ENCODE results near the gene TCEANC.
"Not testable (repeated sequence)": the region's sequence is repeated elsewhere in the genome, so short reads cannot be mapped to it uniquely, and the experiment has no call there.

The TCEANC gene

DNA sequence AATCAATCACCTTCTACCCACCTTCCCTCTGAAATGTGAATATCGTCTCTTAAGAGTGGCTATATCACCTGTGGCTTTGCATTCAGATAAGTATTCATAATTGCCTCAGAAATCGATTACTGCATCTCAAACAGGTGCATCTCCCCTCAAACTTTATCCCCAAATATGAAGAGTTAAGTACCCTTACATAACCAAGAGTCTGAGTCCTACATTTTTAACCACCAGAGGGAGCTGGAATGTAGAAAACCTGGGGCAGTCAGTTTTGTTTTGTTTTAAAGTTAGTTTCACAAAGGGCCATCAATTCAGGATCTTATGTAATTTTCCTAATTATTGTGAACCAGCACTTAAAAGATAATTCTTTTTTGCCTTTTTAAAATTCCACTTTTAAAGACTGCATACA is 5.7 kb downstream of the TCEANC start:
- no peak for DNase-seq (ENCODE audit: low spot score)

DNA sequence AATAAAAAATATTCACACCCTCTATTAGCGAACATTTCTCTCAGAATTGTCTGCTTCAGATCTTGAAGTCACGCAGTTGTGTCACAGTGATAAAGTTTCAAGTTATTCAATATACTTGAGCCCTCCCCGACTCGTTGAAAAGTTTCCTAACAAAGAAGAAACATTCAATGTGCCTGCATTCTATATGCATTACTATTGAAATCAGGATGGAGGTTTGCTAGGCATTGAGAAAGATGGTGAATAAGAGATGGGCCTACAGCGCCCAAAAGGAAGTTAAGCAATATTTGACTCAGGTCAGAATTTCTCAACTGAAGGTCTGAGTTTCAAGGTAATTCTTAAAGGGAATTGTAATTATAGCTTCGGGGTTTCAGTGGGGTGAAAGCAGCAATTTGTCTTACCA is 6.1 kb downstream of the TCEANC start:
- no peak for DNase-seq (ENCODE audit: low spot score)

DNA sequence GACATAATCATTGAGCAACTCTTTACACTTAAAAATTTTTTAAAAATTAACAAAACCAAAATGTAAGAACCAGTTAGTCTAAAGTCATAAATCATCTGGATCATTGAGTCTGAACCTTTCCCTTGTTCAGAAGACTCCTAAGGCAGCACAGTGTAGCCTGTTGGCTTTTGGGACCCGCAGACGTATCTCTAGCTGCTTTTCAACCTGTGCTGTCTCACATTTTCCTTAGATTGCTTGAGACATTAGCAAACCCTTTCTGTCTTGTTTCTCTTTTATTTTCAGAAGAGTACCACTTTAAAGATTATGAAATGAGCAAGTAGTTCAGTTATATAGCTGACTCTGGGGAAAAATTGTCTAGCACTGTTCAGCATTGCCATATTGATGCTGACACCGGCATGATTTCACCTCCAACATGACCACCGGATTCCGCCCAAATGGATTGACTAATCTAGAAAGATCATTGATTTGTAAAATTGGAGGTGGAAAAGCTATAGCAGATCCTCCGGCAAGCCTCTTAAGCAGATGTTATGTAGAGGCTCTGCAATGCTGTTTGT is 8.9 kb downstream of the TCEANC start:
- no peak for DNase-seq (ENCODE audit: low spot score)

DNA sequence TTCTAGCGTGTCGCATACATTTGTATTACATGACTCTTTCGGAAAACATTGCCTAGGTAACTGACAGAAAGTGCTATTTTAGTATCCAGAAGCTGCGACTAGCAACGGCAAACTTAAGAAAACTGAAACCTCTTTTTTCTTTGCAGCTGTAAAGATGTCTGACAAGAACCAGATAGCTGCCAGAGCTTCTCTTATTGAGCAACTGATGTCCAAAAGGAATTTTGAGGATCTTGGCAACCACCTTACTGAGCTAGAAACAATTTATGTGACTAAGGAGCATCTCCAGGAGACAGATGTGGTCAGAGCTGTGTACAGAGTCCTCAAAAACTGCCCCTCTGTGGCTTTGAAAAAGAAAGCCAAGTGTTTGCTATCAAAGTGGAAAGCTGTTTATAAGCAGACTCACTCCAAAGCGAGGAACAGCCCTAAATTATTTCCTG is 9.4 kb downstream of the TCEANC start:
- DNase-seq (ENCODE audit: low spot score) = no peak

DNA sequence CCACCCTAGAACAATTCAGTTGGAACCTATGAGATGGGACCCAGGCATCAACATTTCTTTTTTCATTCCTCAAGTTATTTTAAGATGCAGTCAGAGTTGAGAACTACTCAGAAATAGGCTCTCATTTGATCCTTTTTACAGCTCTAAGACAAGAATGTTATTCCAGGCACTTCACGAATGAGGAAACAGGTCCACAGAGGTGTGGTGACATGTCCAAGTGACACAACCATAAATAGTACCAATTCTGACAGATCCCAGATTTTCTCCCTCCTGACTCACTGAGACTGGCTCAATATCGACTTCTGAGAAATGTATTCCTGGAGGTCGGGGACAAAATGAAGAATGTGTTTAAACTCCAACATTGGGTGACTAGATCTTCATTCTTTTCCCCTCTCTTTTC is 11.1 kb downstream of the TCEANC start:
- DNase-seq (ENCODE audit: low spot score) = no peak

DNA sequence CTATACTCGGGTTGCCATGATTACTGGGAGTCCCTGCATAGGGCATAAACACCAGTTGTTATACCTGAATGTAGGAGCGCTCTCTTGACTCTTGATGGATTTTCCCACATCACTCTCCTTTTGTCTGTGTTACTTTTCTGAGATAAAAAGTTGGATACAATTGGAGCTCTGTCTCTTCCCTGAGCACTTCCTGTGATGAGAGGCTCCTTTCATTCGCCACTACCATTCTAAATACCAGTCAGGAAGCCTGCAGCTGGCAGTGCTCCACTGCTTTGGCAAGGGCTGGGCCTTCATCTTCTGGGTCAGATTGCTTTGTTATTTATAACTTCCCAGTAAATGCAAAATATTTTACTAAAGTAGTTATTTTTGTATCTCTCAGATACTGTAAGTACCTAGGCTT is 13.9 kb downstream of the TCEANC start:
- DNase-seq (ENCODE audit: low spot score) = peak; percentile 88

DNA sequence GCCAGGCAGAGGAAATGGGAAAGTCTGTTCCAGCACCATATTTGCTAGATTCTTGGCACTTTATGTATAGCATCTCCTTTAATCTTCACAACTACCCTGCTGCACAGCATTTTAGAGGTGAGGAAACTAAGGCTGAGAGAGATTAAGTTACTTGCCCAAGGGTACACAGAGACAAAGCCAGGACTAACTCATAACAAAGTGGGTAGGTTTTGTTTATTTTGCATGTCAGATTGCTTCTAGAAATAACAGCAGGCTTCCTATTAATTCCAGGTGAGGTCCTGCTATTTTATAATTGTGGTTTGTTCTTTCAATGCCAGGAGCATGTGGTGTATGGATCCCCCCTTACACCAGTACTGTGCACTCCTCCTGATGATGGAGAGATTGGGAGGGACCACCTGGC is 15.0 kb downstream of the TCEANC start:
- no peak for DNase-seq (ENCODE audit: low spot score)

DNA sequence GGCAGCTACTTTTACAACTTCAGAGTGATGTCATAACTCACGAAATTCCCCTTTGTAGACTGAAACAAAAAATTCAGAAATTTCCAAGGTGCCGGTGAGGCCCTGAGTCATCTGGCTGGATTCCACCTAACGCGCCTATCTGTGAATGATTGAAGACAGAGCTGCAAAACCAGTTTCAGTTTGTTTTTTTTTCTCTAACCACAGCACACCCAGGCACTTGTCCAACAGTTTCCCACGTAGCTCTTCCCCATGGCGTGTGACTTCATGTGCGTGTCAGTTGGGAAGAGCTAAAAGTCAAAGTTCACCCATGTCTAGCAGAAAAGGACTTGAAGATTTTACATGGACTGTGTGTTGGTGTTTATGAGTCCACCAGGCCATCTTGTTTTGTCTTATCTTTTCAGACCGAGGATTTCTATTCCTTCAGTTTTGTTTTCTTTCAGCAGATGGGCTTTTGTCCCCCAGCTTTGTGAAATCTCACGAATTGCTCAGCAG is 16.4 kb downstream of the TCEANC start:
- DNase-seq (ENCODE audit: low spot score) = peak; percentile 74

DNA sequence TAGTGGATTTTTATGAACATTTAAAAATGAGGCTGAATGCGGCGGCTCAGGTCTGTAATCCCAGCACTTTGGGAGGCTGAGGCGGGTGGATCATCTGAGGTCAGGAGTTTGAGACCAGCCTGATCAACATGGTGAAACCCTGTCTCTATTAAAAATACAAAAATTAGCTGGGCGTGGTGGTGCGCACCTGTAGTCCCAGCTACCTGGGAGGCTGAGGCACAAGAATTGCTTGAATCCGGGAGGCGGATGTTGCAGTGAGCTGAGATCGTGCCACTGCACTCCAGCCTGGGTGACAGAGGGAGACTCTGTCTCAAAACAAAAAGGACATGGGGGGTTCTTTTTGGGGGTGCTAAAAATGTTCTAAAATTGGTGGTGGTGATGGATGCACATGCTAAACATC is 16.8 kb downstream of the TCEANC start:
- not testable (repeated sequence) for DNase-seq (ENCODE audit: low spot score)

DNA sequence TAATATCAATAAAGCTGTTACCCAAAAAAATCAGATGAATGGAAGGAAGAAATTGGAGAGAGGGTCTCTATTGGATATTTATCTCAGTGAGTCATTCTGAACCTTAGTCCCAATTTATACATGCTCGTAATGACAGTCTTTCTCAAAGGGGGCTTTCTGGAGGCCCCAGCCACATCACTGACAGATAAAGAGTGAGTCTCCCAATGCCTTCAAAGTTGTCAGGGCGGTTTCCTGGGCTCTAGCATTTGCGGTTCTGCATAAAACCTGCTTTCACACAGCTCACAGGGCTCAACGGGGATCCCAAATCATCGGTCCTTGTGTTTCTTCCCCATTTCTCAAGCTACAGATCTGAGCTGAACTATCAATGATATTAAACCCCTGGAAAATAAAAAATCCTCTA is 17.3 kb downstream of the TCEANC start:
- no peak for DNase-seq (ENCODE audit: low spot score)

DNA sequence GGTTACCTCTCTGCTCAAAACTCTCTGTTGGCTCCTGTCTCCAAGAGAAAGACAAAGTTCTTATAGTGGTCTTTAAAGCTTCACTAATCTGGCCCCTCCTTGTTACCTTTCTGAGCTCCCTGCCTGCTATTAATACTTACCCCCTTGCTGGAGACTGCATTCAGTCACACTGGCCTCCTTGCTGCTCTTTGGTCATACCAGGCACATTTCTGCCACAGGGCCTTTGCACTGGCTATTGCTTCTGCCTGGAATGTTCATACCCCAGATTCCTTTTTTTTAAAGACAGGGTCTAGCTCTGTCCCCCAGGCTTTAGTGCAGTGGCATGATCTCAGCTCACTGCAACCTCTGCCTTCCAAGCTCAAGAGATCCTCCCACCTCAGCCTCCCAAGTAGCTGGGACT is 20.1 kb downstream of the TCEANC start:
- no peak for DNase-seq (ENCODE audit: low spot score)

DNA sequence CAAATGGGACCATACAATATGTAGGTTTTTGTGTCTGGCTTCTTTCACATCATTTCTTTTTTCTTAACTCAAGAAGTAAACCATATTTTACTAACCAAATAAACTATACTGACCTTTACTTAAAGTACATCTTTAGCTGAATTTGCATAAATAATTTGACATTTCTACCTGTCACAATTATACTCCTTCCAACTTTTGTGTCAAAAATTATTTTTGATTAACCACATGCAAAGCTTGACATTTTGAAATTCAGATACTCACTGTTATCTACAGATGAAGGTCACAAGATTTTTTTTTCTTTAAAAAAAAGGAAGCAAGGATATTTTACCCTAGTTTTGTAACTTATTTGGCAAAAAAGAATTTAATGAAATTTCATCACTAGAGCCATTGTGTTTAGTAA is 23.9 kb downstream of the TCEANC start:
- DNase-seq (ENCODE audit: low spot score) = no peak

DNA sequence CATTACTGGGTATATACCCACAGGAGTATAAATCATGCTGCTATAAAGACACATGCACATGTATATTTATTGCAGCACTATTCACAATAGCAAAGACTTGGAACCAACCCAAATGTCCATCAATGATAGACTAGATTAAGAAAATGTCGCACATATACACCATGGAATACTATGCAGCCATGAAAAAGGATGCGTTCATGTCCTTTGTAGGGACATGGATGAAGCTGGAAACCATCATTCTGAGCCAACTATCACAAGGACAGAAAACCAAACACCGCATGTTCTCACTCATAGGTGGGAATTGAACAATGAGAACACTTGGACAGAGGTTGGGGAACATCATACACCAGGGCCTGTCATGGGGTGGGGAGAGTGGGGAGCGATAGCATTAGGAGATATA is 26.8 kb downstream of the TCEANC start:
- DNase-seq (ENCODE audit: low spot score) = not testable (repeated sequence)

DNA sequence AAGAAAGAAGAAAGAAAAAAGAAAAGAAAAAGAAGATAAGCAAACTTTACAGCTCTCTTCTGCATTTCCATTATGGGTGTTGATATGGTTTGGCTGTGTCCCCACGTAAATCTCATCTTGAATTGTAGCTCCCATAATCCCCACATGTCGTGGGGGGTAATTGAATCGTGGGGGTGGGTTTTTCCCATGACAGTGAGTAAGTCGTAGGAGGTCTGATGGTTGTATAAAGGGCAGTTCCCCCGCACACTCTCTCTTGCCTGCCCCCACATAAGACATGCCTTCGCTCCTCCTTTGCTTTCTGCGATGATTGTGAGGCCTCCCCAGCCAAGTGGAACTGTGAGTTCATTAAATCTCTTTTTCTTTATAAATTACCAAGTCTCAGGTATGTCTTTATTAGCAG is 28.7 kb downstream of the TCEANC start:
- no peak for DNase-seq (ENCODE audit: low spot score)

DNA sequence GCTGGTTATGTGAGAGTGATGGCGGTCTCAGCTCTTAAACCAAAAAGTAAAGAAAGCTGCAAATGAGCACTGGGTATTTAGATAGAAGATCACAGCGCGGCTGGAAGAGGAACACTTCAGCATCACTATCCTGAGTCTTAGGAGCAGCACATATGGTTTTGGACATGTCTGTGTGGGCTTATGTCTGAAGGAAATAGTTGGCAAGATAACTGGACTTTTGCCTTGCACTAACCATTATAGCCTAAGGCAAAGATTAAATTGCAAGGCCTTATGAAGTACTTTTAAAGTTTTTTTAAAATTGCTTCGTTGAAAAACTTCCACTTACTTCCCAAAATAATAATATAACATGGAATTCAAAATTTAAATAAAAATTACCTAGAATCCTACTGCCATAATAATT is 31.4 kb downstream of the TCEANC start:
- no peak for DNase-seq (ENCODE audit: low spot score)

DNA sequence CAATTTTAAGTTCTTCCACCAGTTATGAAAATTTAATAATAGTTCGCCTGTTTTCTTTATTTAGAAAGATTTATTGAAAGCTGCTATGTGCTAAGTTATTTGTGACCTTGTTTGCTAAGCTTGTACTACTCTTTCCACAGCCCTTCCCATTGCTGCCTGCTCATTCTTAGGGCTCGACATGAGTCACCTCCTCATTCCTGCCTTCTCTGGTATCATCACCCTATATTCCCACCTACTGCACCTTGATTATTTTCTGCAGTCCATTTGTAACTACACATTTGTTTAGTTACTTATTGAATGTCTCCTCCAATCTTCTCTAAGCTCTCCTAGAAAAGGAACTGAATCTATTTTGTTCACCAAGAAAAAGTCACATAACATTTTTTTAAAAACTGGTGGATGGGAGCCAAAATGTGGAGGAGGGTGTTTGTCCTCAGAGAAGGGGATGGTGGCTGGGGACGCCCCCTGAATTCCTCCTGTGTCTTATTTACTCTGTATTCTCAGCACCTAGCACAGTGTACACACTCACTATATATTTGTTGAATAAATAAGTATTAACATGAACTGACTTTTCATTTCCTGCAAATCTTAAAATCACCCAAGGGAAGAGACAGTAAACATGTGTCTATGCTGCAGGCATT is 32.3 kb downstream of the TCEANC start:
- DNase-seq (ENCODE audit: low spot score) = no peak

DNA sequence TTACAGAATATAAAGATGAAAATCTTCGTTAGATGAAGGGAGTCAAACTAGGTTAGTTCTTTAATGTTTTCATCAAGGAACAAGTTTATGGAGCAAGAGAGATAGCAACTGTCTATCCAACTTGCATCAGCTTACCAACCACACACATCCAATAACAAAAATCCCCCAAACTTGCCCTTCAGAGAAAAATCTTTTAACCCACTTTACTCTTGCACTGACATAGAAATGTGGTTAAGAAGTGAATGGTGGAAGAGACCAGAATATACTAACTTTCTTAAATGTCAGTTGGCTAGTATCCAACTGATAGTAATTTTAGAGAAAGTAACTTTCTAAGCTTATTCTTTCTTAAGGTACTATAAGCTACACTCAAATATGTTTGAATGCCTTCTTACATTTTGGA is 34.3 kb downstream of the TCEANC start:
- no peak for DNase-seq (ENCODE audit: low spot score)

DNA sequence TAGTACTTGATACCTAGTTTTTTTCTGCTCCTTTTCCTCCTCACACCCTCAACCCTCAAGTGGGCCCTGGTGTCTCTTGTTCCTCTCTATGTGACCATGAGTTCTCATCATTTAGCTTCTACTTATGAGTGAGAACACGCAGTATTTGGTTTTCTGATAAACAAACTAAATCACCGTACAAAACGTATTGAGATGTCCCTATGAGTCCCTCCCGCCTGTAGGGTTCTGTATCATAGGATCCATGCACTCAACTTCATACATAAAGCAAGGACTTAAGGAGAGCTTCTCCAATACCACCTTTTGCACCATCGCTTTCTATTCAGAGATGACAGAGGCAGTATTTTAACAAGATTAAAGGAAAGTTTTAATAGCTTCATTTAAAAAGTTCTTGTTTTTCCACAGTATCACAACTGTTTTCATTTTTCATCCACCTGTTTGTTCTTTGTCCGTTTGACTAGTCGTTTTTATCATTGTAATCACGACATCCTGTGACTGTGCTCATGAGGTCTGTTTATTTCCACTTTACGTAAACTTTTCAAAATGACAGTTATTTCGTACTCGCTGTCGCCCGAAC is 35.5 kb downstream of the TCEANC start:
- no peak for DNase-seq (ENCODE audit: low spot score)

DNA sequence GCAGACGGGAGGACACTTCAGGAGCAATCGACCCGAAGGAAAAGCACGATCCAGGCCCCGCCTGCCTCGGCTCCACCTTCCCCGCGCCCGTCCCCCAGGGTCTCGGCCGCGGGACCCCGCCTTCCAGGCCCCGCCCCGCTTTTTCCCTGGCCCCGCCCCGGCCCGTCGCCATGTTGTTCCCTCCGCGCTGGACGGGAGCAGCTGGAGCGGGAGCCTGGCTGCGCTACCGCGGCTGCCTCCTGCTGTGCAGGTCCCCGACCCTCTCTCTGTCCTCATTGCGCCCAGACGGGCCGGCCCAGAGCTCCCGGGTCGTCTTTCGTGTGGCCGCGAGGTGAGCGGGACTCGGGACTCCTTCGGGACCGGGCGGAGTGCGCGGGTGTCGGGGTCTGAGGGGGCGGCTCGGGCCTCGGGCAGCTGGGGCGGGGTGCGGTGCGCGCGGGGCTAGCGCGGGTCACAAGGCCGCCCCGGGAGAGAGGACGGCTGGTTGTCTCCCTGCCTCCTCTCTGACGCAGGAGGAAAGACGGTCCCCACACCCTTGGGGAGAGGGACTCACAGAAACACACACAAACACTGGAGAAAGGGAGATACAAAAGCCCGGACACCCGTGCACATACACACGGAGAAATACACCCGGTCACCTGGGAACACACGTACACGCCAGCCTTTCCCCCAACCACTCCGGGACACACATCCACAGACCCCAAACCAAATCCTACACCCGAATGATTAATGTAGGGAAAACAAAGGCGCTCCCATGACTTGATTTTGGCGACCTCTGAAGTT is 36.2 kb downstream of the TCEANC start, which contains the start of gene RAB9A:
Gene RAB9A, plus strand, starts transcription at position 171 of the 783 bp plus-strand sequence. CDS start 19,619 bp downstream, outside the sequence.
- peak; percentile 78 for DNase-seq (ENCODE audit: low spot score)

DNA sequence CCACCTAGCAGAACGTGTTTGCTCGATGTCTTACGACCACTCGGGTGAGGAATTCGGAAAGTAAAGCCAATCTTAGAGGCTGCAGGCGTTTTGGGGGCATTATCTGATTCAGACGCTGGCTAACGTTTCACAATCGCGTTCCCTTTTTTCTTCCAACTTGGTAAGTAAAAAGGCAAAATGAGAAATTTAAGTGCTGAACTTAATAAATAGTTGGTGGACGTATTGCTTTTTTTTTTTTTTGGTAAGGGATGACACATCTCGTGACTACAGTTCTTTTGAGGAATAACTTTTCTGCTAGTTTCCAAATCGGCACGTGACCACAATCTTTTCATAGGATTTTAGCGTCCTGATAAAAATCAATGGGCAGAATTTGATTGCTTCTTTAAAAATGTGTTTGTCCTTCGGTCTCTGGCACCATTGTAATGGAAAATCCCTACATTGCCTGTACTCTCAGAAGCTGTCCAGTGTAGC is 36.8 kb downstream of the TCEANC start:
- no peak for DNase-seq (ENCODE audit: low spot score)

DNA sequence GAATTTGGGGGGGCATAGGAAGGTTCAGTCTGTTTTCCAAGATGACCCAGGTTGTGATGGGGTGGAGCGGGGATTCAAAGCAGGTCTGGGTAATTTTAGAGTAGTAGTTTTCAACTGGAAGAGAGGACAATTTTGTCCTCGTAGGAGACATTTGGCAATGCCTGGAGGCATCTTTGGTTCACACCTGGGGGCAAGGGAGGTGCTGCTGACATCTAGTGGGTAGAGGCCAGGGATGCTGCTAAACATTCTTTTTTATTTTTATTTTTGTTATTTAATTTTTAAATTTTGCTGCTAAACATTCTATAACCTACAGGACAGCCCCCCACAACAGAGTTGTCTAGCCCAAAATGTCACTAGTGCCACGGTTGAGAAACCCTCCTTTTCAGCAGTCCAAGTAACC is 37.9 kb downstream of the TCEANC start:
- no peak for DNase-seq (ENCODE audit: low spot score)

DNA sequence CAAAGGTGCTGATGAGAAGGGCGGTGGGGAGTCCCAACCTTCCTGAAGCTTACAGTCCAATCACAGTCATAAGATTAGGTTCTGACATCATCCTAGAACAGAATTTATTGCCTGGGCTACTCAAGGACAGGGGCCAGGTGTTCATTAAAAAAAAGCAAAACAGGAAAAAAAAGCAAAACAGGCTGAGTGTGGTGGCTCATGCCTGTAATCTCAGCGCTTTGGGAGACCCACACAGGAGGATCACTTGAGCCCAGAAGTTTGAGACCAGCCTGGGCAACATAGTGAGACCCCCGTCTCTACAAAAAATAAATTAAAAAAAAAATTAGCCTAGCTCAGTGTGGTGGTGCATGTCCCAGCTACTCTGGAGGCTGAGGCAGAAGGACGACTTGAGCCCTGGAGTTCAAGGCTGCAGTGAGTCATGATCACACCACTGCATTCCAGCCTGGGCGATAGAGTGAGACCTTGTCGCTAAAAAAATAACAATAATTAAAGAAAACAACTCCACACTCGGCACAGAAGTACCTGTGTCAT is 39.0 kb downstream of the TCEANC start:
- DNase-seq (ENCODE audit: low spot score) = no peak
